Measurements from ENCODE around the gene HS6ST2.

DNA sequence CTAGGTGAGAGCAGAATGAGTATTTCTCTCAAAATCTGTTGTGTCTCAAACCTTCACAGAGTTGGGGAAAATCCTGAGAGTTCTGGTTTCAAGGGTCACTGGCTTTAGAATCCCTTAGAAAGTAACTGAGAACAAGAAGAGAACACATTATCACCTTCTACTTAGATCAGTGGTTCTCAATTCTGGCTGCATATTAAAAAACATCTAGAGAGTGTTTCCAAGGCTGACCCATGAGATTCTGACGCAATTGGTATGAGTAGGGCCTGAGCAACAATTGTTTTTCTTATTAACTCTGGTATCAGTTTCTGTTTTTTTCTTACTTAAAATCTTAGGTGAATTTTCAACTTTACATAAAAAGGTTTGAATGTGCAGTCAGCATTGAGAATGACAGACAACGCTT is 212.8 kb downstream of the HS6ST2 start:
- TF ChIP-seq, protein P1, sequence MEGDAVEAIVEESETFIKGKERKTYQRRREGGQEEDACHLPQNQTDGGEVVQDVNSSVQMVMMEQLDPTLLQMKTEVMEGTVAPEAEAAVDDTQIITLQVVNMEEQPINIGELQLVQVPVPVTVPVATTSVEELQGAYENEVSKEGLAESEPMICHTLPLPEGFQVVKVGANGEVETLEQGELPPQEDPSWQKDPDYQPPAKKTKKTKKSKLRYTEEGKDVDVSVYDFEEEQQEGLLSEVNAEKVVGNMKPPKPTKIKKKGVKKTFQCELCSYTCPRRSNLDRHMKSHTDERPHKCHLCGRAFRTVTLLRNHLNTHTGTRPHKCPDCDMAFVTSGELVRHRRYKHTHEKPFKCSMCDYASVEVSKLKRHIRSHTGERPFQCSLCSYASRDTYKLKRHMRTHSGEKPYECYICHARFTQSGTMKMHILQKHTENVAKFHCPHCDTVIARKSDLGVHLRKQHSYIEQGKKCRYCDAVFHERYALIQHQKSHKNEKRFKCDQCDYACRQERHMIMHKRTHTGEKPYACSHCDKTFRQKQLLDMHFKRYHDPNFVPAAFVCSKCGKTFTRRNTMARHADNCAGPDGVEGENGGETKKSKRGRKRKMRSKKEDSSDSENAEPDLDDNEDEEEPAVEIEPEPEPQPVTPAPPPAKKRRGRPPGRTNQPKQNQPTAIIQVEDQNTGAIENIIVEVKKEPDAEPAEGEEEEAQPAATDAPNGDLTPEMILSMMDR (IDR thresholded peaks at IDR 0.05; ENCODE audit: borderline replicate concordance, extremely low read depth, low read length, poor library complexity, severe bottlenecking), result no peak
- TF ChIP-seq EZH2 (IDR thresholded peaks at IDR 0.05; ENCODE audit: borderline replicate concordance, low read depth, low read length, severe bottlenecking), result no peak
